IgD-negative memory B cell (primary cell): ENCODE data around the gene DNASE1L3. TPM values are rescaled to one million over a fixed set of nuclear protein-coding genes. Genes with fewer than 3 reads are reported as not detected.

Source experiments
- H3K27ac Mint-ChIP-seq, 3 donors: one replicate each; pipeline ENCODE4 v1.8.0; 2020 to 2022; ENCODE audit warnings: mild to moderate bottlenecking in 3 of 3, mixed read lengths in 3 of 3, moderate library complexity in 1 of 3
- H3K27me3 Mint-ChIP-seq: one replicate; pipeline ENCODE4 v1.8.0; 2021; ENCODE audit warnings: mixed read lengths
- H3K36me3 Mint-ChIP-seq: one replicate; pipeline ENCODE4 v1.8.0; 2020; ENCODE audit warnings: mild to moderate bottlenecking, mixed read lengths
- H3K4me1 Mint-ChIP-seq, 3 donors: one replicate each; pipeline ENCODE4 v1.8.0; 2020 to 2022; ENCODE audit warnings: mixed read lengths in 3 of 3, mild to moderate bottlenecking in 1 of 3
- H3K4me3 Mint-ChIP-seq, 4 donors: one replicate each; pipeline ENCODE4 v1.8.0; 2020 to 2022; ENCODE audit warnings: mild to moderate bottlenecking in 4 of 4, mixed read lengths in 4 of 4, moderate library complexity in 3 of 4
- H3K9me3 Mint-ChIP-seq, 3 donors: one replicate each; pipeline ENCODE4 v1.8.0; 2020 to 2021; ENCODE audit warnings: mixed read lengths in 3 of 3, mild to moderate bottlenecking in 1 of 3
- polyA plus RNA-seq: library from polyadenylated mRNA; unstranded; fragments of 300-500 nt; fragmentation: Illumina TruSeq; gene quantifications from one replicate; pipeline ENCODE4 v1.2.3, GENCODE V29; 2021

DNASE1L3 gene
- polyA plus RNA-seq, 1 donor from 2014 or later, result 1.7 TPM

DNA sequence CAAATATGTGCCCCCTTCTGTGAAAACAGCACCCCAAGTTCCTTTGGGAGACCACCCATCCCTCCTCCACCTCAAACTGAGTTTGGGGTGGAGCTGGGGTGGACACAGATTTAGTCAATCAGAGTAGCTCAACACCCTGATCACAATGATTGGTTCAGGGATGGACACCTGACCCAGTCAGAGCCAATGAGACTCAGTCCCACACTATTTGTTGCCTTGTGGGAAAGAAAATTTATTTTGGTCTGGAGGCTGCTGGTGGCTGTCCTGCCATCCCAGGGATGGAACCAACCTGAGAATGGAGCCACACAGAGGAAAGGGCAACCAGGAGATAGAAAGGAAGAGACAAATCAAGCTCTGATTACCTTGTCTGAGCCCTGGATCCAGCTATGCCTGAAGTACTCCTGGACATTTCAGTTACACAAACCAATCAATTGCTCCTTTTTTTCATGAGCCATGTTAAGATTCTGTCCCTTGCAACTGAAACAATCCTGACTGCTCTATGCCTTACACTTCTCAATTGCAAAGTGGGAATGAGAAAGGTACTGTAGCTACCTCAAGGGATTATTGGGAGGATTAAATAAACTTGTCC is 10.6 kb downstream of the DNASE1L3 start:
- peaks cover 38 to 44% (median 40%) of the 10 kb centered on the region in 3 donors for H3K4me1 Mint-ChIP-seq
- H3K27me3 Mint-ChIP-seq, result peaks cover 2% of the 10 kb centered on the region
- peak overlapping the region in 3 of 4 donors; percentile 39 to 75 (median 68) for H3K4me3 Mint-ChIP-seq

DNA sequence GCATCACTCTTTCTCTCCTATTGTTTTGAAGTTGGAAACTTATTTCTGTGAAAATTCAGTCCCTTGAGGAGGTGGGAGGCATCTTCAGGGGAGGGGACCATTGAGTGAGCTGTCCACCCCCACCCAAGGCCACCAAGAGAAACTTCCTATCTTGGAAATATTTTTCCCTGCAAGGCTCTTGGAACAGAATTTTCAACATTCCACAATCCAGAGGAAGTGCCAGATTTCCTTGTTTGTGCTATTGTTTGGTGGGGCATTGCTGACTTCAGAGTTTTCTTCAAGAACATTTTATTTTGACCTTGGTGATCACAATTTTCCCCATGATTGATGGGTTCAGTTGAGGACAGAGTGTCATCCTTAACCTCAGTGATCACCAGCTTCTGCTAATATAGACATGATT is 12.0 kb downstream of the DNASE1L3 start:
- peak overlapping the region in 1 of 4 donors; percentile 68 for H3K4me3 Mint-ChIP-seq
- peaks cover 38 to 44% (median 40%) of the 10 kb centered on the region in 3 donors for H3K4me1 Mint-ChIP-seq
- H3K27ac Mint-ChIP-seq, result peak overlapping the region in 1 of 3 donors; percentile 96
- no peaks in the 10 kb centered on the region for H3K36me3 Mint-ChIP-seq
- H3K9me3 Mint-ChIP-seq, result peaks cover 0 to 7% (median 0%) of the 10 kb centered on the region in 3 donors
- peaks cover 2% of the 10 kb centered on the region for H3K27me3 Mint-ChIP-seq

More for the DNA sequence above, 10.6 kb downstream of the DNASE1L3 start:
- Mint-ChIP-seq H3K9me3 (peaks cover 0 to 5% (median 0%) of the 10 kb centered on the region in 3 donors), H3K36me3 (no peaks in the 10 kb centered on the region), H3K27ac (peak overlapping the region in 2 of 3 donors; percentile 71 to 88)

DNA sequence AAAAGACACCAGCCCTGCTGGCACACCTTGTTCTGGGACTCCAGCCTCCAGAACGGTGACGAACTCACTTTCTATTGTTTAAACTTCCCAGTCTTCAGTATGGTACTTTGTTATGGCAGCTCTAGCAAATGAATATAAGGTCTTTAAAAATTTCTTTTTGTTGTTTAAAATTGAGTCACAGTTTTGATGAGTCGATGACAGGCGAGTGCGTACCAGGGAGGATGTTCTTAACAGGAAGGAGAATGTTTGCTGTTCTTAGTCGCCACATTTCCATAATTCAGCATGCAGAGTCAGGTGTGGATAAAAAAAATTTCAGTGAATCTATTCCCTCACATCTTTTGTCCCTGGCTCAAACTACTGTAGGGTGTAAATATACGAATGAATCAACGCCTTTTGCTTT is 12.4 kb downstream of the DNASE1L3 start:
- no peaks in the 10 kb centered on the region for H3K36me3 Mint-ChIP-seq
- H3K4me3 Mint-ChIP-seq, result peak overlapping the region in 2 of 4 donors; percentile 63 to 68
- H3K27me3 Mint-ChIP-seq, result peaks cover 2% of the 10 kb centered on the region
- H3K9me3 Mint-ChIP-seq, result peaks cover 0 to 7% (median 1%) of the 10 kb centered on the region in 3 donors
- peak overlapping the region in 2 of 3 donors; percentile 65 to 96 for H3K27ac Mint-ChIP-seq
- H3K4me1 Mint-ChIP-seq, result peaks cover 38 to 44% (median 40%) of the 10 kb centered on the region in 3 donors

DNA sequence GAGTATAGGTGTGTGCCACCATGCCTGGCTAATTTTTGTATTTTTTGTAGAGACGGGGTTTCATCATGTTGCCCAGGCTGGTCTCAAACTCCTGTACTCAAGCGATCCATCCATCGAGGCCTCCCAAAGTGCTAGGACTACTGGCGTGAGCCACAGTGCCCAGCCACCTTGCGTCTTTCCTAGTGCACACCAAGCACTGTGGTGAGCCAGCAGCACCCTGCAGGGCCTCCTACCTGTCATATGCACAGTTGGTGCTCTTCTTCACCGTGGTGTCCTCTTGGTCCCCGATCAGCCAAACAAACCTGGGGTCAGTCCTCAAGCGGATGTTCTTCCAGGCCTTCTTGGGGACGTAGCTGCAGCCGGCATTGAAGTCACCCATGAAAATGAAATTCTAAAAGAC is 13.2 kb downstream of the DNASE1L3 start:
- peak overlapping the region; percentile 39 to 96 (median 65) for H3K27ac Mint-ChIP-seq
- no peaks in the 10 kb centered on the region for H3K36me3 Mint-ChIP-seq
- peaks cover 0 to 7% (median 1%) of the 10 kb centered on the region in 3 donors for H3K9me3 Mint-ChIP-seq
- peaks cover 2% of the 10 kb centered on the region for H3K27me3 Mint-ChIP-seq
- peak overlapping the region in 1 of 4 donors; percentile 76 for H3K4me3 Mint-ChIP-seq
- peaks cover 33 to 40% (median 39%) of the 10 kb centered on the region in 3 donors for H3K4me1 Mint-ChIP-seq

DNA sequence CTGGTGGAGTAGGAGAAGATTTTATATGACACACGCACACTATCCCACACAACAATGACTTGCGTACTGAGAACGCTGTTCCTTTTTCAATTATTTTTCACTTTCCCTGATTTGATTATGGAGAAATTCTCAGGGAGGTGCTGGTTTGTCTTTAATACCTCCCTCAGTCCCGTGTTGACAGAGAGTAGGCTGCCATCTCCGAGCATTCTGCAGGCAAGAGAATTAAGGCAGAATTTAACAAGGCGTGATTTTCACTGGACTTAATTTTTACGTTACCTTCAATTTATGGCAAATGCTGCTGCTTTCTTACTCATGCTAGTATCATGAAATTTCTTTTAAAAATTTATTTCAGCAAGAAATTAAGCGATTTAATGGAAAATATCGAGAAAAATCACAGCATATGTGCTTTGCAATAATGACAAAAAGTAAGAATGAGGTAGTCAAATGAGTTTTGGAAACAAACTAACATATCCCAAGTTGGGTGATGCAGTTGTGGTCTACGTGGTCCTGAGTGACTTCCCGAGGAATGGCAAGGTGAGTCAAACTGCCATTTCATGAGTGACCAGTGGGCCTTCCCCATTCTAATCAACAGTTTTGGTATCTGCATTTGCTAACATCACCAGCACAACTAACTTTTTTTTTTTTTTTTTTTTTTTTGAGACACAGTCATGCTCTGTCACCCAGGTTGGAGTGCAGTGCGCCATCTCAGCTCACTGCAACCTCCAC is 16.9 kb downstream of the DNASE1L3 start:
- Mint-ChIP-seq H3K4me3 (peak overlapping the region in 1 of 4 donors; percentile 46), H3K4me1 (peaks cover 17 to 28% (median 19%) of the 10 kb centered on the region in 3 donors), H3K36me3 (no peaks in the 10 kb centered on the region), H3K27ac (peak overlapping the region; percentile 63 to 89 (median 68)), H3K9me3 (peaks cover 0 to 5% (median 1%) of the 10 kb centered on the region in 3 donors), H3K27me3 (no peaks in the 10 kb centered on the region)

DNA sequence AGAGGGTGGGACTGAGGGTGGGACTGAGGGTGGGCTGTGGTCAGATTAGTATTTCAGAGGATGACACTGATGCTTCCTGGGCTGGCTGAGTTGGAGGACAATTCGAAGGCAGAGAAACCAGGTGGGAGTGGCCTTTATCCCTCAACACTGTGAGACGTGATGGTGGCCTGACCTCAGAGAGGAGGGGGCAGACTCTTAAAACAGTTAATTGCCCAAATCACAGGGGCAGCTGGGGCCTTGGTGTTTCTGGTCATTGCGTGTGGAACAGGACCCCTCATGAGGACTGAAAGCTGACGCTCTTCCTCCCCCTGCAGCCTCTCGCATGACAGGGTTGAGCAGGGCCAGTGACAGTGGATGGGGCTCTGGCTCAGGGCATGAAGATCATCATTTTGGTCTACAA is 18.7 kb downstream of the DNASE1L3 start:
- no peaks in the 10 kb centered on the region for H3K36me3 Mint-ChIP-seq
- H3K4me1 Mint-ChIP-seq, result peaks cover 10 to 18% (median 13%) of the 10 kb centered on the region in 3 donors
- peak overlapping the region in 2 of 3 donors; percentile 48 to 78 for H3K27ac Mint-ChIP-seq
- H3K4me3 Mint-ChIP-seq, result no peak overlapping the region
- H3K27me3 Mint-ChIP-seq, result no peaks in the 10 kb centered on the region
- H3K9me3 Mint-ChIP-seq, result peaks cover 0 to 5% (median 1%) of the 10 kb centered on the region in 3 donors

DNA sequence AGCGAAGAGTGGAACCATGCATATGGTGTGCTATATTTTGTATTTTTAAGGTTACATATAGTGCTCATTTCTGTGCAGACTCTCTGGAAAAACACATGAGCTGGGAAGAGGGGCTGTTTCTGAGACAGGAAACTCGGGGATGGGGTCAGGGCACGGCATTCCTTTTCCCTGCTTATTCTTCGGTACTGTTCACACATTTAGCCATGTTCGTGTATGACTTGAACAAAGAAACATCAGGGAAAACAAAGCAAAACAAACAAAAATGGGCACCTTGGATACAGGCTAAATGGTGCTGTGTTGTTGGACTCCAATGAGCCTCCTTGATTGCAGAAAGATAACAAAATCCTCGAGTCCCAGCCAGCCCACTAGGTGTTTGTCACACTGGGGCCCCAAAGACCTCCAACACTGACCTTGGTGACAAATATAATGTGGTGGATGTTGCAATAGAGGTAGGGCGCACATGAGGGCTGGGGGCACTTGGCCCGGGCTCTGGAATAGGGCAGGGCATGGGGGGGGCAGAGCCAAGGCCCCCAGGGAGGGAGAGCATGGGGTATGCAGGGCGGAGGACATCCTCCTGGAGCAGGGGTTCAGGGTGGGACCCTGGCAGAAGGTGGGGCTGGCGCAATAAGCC is 19.3 kb downstream of the DNASE1L3 start:
- H3K4me3 Mint-ChIP-seq, result no peak overlapping the region
- no peaks in the 10 kb centered on the region for H3K27me3 Mint-ChIP-seq
- peak overlapping the region in 1 of 3 donors; percentile 69 for H3K27ac Mint-ChIP-seq
- peaks cover 0 to 5% (median 1%) of the 10 kb centered on the region in 3 donors for H3K9me3 Mint-ChIP-seq
- peaks cover 4 to 12% (median 8%) of the 10 kb centered on the region in 3 donors for H3K4me1 Mint-ChIP-seq
- H3K36me3 Mint-ChIP-seq, result no peaks in the 10 kb centered on the region

DNA sequence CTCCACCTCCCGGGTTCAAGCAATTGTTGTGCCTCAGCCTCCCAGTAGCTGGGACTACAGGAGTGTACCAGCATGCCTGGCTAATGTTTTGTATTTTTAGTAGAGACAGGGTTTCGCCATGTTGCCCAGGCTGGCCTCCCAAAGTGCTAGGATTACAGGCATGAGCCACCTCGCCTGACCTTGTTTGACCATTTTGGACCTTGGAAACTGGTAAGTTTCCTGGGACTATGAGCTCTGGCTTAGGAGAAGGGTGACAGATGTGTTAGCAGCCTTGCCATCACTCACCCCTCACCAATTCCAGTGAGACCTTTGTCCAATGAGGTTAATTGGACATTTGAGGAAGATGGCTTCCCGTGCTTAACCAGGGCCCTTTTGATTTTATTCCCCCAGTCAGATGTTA is 19.9 kb downstream of the DNASE1L3 start:
- H3K36me3 Mint-ChIP-seq, result no peaks in the 10 kb centered on the region
- no peaks in the 10 kb centered on the region for H3K27me3 Mint-ChIP-seq
- H3K4me1 Mint-ChIP-seq, result peaks cover 4 to 11% (median 7%) of the 10 kb centered on the region in 3 donors
- H3K27ac Mint-ChIP-seq, result peak overlapping the region in 1 of 3 donors; percentile 69
- H3K4me3 Mint-ChIP-seq, result no peak overlapping the region
- H3K9me3 Mint-ChIP-seq, result peaks cover 0 to 4% (median 1%) of the 10 kb centered on the region in 3 donors

DNA sequence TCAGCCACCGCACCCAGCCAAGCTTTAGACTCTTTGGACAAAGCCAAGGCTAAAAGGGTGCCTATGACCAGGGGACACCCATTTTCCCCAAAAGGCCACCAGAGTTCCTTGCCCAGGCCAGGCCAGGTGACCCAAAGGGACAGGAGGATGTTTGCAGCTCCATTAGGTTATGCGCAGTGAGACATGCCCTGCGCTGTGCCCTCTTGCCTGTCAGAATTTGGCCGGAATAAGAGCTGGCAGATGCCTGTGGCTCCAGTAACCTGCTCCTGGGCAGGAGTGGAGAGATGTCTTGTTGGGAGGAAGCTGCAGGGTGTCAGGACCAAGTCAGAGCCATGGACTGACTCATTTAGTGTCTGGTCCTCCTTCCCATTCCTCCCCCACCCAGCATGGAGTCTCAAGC is 20.5 kb downstream of the DNASE1L3 start:
- Mint-ChIP-seq H3K9me3 (peaks cover 0 to 2% (median 1%) of the 10 kb centered on the region in 3 donors), H3K4me3 (no peak overlapping the region), H3K36me3 (no peaks in the 10 kb centered on the region), H3K4me1 (peaks cover 4 to 11% (median 7%) of the 10 kb centered on the region in 3 donors), H3K27me3 (no peaks in the 10 kb centered on the region), H3K27ac (peak overlapping the region in 1 of 3 donors; percentile 28)

DNA sequence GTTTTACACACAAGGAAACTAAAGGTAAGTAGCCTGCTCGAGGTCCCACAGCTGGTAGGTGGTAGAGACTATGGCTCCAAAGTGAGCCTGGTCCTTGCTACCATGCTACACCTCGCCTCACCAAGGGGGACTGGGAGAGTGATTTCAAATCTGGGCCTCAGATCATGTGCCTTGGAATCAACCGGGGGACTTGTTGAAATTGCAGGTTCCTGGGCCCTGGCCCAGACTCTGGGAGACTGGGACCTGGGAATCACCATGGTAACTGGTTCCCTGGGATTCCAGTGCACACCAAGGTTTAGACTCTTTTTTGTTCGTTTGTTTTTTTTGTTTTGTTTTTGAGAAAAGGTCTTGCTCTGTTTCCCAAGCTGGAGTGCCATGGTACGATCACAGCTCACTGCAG is 21.1 kb downstream of the DNASE1L3 start:
- H3K27ac Mint-ChIP-seq, result no peak overlapping the region
- H3K4me1 Mint-ChIP-seq, result peaks cover 4 to 11% (median 7%) of the 10 kb centered on the region in 3 donors
- H3K36me3 Mint-ChIP-seq, result no peaks in the 10 kb centered on the region
- no peak overlapping the region for H3K4me3 Mint-ChIP-seq
- H3K27me3 Mint-ChIP-seq, result no peaks in the 10 kb centered on the region
- peaks cover 0 to 1% (median 0%) of the 10 kb centered on the region in 3 donors for H3K9me3 Mint-ChIP-seq

DNA sequence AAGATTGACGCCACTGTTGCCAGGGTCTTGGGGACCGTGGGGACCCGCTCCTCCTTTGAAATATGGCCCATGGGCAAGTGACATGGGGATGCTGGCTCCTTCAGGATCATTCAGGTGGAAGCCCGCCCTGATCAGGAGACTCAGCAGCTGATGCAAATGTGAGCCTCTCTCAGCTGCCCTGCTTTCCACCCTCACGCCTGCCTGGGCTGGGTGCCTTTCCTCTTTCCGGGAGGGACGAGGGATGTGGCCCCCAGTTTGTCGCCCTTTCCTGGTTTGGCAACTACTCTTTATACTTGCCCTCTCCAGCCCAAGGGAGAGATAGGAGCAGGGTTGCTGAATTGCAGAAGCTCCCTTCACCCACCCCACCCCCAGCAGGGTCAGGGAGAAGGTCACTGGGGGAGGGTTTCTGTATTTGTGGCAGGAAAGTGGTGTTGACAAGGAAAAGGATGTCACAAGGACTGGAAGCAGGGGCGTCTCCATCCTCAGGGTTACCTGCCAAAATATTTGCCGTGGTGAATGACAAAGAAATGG is 21.8 kb downstream of the DNASE1L3 start:
- Mint-ChIP-seq H3K9me3 (peaks cover 0 to 1% (median 0%) of the 10 kb centered on the region in 3 donors), H3K27me3 (no peaks in the 10 kb centered on the region), H3K36me3 (no peaks in the 10 kb centered on the region), H3K4me1 (peaks cover 4 to 11% (median 7%) of the 10 kb centered on the region in 3 donors), H3K27ac (peak overlapping the region in 1 of 3 donors; percentile 44), H3K4me3 (no peak overlapping the region)

DNA sequence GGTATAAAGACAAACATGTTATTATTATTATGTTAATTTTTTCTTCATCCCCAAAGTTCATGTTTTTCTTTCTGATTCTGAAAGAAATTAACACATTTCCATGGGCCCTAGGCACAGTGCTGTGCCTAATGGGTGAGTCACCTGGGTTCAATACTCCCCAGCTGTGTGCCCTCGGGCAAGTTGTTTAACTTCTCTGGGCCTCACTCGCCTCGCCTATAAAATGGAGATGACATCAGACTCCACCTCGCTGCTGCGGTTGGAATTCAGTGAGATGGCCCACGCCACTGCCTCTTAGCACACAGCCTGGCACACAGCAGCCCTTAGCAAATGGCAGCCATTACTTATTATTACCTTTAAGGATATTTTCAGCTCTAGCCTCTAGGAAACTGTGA is 22.6 kb downstream of the DNASE1L3 start:
- peak overlapping the region in 1 of 3 donors; percentile 44 for H3K27ac Mint-ChIP-seq
- no peaks in the 10 kb centered on the region for H3K36me3 Mint-ChIP-seq
- H3K4me1 Mint-ChIP-seq, result peaks cover 4 to 11% (median 7%) of the 10 kb centered on the region in 3 donors

DNA sequence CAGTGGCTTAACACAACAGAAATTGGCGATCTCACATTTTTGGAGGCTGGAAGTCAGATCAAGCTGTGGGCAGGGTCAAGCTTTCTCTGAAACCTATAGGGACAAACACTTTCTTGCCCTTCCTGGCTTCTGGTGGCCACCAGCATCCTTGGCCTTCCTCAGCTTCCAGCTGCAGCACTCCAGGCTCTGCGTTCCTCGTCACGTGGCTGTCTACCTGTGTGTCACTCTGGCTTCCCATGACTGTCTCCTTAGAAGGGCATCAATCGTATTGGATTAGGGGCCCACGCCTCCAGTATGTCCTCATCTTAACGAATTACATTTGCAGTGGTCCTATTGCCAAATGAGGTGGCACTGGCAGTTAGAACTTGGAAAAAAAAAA is 25.8 kb downstream of the DNASE1L3 start:
- no peak overlapping the region for H3K27ac Mint-ChIP-seq
- H3K9me3 Mint-ChIP-seq, result no peaks in the 10 kb centered on the region
- no peaks in the 10 kb centered on the region for H3K27me3 Mint-ChIP-seq
- no peaks in the 10 kb centered on the region for H3K36me3 Mint-ChIP-seq
- peaks cover 10 to 17% (median 14%) of the 10 kb centered on the region in 3 donors for H3K4me1 Mint-ChIP-seq
- H3K4me3 Mint-ChIP-seq, result no peak overlapping the region

More for the DNA sequence above, 22.6 kb downstream of the DNASE1L3 start:
- H3K4me3 Mint-ChIP-seq, result no peak overlapping the region
- no peaks in the 10 kb centered on the region for H3K9me3 Mint-ChIP-seq
- no peaks in the 10 kb centered on the region for H3K27me3 Mint-ChIP-seq

DNA sequence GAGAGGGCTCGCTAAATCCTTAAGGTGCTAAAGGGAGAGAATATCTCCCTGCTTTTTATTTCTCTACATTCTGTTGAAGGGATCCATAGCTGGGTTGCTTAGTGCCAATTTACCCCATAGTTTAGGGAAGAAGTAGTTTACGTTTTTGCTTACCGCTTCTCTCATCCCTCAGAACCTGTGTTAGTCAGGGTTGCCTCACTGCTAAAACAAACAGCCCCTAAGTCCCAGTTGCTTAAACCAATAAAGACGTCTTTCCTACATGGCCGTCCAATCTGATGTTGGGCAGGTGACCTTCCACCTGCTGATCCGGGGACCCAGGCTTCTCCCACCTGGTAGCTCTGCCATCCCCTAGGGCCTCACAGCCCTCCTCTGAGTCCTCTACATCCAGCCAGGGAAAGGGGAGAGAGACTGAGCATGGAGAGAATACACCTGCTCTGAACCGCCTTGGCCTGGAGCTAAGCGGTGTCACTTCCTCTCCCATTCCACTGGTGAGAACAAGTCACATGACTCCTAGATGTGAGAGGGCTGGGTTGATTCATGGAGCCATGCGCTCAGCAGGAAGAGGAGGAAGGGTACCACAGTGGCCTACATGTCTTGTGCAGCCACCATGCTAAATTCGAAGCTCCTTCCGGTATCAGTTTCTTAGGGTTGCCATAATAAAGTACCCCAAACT is 26.3 kb downstream of the DNASE1L3 start:
- Mint-ChIP-seq H3K36me3 (no peaks in the 10 kb centered on the region), H3K27me3 (no peaks in the 10 kb centered on the region), H3K4me1 (peaks cover 10 to 17% (median 14%) of the 10 kb centered on the region in 3 donors), H3K27ac (no peak overlapping the region), H3K9me3 (no peaks in the 10 kb centered on the region), H3K4me3 (no peak overlapping the region)
